HG03565 (cell line): ENCODE results near the gene SPINK1.
"Not testable (repeated sequence)": the region's sequence is repeated elsewhere in the genome, so short reads cannot be mapped to it uniquely, and the experiment has no call there.

Experiments used
- ATAC-seq: cut with Tn5 transposase; IDR thresholded peaks from one replicate; pipeline ENCODE4 v1.9.1; 2021; ENCODE audit warnings: mild to moderate bottlenecking, moderate library complexity; ENCODE audit not compliant: unreplicated experiment

Gene SPINK1

GRCh38 chr5:147831465-147831864 is at the start of gene SPINK1:
SPINK1 (minus strand) TSS chr5:147831671; CDS start chr5:147831577, 94 bp downstream.
- no peak for ATAC-seq

- no peak for ATAC-seq
Observed at GRCh38 chr5:147880487-147880886, 49.0 kb upstream of the SPINK1 start.

GRCh38 chr5:147879784-147880183 is 48.3 kb upstream of the SPINK1 start:
- ATAC-seq, result no peak

- no peak for ATAC-seq
Observed at GRCh38 chr5:147878066-147878759, 46.7 kb upstream of the SPINK1 start, which contains the start of gene SCGB3A2. SCGB3A2 (plus strand) TSS chr5:147878711; CDS start chr5:147878804, 93 bp downstream.

- no peak for ATAC-seq
Observed at GRCh38 chr5:147876626-147877025, 45.2 kb upstream of the SPINK1 start.

- no peak for ATAC-seq
Observed at GRCh38 chr5:147876141-147876540, 44.7 kb upstream of the SPINK1 start.

GRCh38 chr5:147874910-147875367 is 43.5 kb upstream of the SPINK1 start:
- no peak for ATAC-seq

- not testable (repeated sequence) for ATAC-seq
Observed at GRCh38 chr5:147874118-147874875, 42.8 kb upstream of the SPINK1 start.

- not testable (repeated sequence) for ATAC-seq
Observed at GRCh38 chr5:147872744-147873435, 41.4 kb upstream of the SPINK1 start.

GRCh38 chr5:147871980-147872549 is 40.6 kb upstream of the SPINK1 start:
- ATAC-seq, result not testable (repeated sequence)

GRCh38 chr5:147869892-147870291 is 38.4 kb upstream of the SPINK1 start:
- ATAC-seq, result not testable (repeated sequence)

GRCh38 chr5:147869112-147869511 is 37.6 kb upstream of the SPINK1 start:
- ATAC-seq, result no peak

- no peak for ATAC-seq
Observed at GRCh38 chr5:147863454-147864158, 32.1 kb upstream of the SPINK1 start.

GRCh38 chr5:147860641-147861025 is 29.2 kb upstream of the SPINK1 start:
- no peak for ATAC-seq

GRCh38 chr5:147859962-147860640 is 28.6 kb upstream of the SPINK1 start:
- ATAC-seq, result no peak

- ATAC-seq, result no peak
Observed at GRCh38 chr5:147858565-147858964, 27.1 kb upstream of the SPINK1 start.

- ATAC-seq, result peak; percentile 96
Observed at GRCh38 chr5:147857302-147858129, 26.0 kb upstream of the SPINK1 start.

- ATAC-seq, result no peak
Observed at GRCh38 chr5:147856801-147857200, 25.3 kb upstream of the SPINK1 start.

GRCh38 chr5:147855774-147856069 is 24.3 kb upstream of the SPINK1 start:
- ATAC-seq, result no peak
